ENCODE measurements around the gene SH3RF3.

SH3RF3 gene

GRCh38 chr2:109166811-109167210, 37.8 kb downstream of the SH3RF3 start:
- TF ChIP-seq CTCF (IDR thresholded peaks at IDR 0.05): no peak
- Histone ChIP-seq H3K4me3 (no peak overlapping the region), H3K27ac (no peak overlapping the region)
- DNase-seq (ENCODE audit: low spot score): no peak

GRCh38 chr2:109168086-109168485, 39.1 kb downstream of the SH3RF3 start:
- Histone ChIP-seq H3K4me3 (no peak overlapping the region), H3K27ac (no peak overlapping the region)
- DNase-seq (ENCODE audit: low spot score): no peak
- TF ChIP-seq CTCF (IDR thresholded peaks at IDR 0.05): no peak

- TF ChIP-seq CTCF (IDR thresholded peaks at IDR 0.05): no peak
- Histone ChIP-seq H3K27ac (no peak overlapping the region), H3K4me3 (no peak overlapping the region)
- no peak for DNase-seq (ENCODE audit: low spot score)
Observed at GRCh38 chr2:109168716-109169115, 39.7 kb downstream of the SH3RF3 start.

- DNase-seq (ENCODE audit: low spot score): no peak
- Histone ChIP-seq H3K4me3 (no peak overlapping the region), H3K27ac (peak overlapping the region; percentile 92 to 96)
- TF ChIP-seq CTCF (IDR thresholded peaks at IDR 0.05): no peak
Observed at GRCh38 chr2:109170645-109171044, 41.6 kb downstream of the SH3RF3 start.

GRCh38 chr2:109171444-109172334, 42.7 kb downstream of the SH3RF3 start:
- Histone ChIP-seq H3K27ac (peak overlapping the region; percentile 92 to 96), H3K4me3 (peak overlapping the region; percentile 41)
- DNase-seq (ENCODE audit: low spot score): peak; percentile 97

GRCh38 chr2:109172556-109173105, 43.6 kb downstream of the SH3RF3 start:
- Histone ChIP-seq H3K4me3 (no peak overlapping the region), H3K27ac (peak overlapping the region; percentile 92 to 96)
- TF ChIP-seq CTCF (IDR thresholded peaks at IDR 0.05): no peak
- no peak for DNase-seq (ENCODE audit: low spot score)

More at GRCh38 chr2:109171444-109172334, 42.7 kb downstream of the SH3RF3 start:
- TF ChIP-seq CTCF (IDR thresholded peaks at IDR 0.05): no peak
